CD4-positive, alpha-beta T cell treated with Interleukin-4 for 1 hour (primary cell): ENCODE data around the gene PIGC.

Source experiments
- DNase-seq, 2 donors: peaks; one replicate each; pipeline ENCODE4 v3.0.0-alpha.2; 2020 to 2022

Gene PIGC

DNA sequence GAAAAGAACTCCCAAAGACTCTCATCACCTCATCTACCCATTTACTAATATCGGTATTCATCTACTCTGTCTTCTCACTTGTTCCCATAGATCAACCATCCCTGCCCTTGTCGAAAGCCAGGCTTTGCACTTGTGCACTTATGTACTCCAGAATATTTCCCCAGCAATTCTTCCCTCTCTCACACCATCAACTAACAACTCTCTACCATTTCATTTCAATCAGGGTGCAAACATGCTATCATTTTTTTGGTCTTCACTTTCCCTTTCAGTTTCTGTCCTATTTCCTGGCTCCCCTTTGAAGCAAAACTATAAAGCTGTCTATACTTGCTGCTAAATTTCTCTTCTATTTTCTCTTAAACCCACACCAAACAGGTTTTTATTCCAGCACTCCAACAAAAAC is 16.7 kb downstream of the PIGC start:
- DNase-seq, result peak in 1 of 2 donors; percentile 36

DNA sequence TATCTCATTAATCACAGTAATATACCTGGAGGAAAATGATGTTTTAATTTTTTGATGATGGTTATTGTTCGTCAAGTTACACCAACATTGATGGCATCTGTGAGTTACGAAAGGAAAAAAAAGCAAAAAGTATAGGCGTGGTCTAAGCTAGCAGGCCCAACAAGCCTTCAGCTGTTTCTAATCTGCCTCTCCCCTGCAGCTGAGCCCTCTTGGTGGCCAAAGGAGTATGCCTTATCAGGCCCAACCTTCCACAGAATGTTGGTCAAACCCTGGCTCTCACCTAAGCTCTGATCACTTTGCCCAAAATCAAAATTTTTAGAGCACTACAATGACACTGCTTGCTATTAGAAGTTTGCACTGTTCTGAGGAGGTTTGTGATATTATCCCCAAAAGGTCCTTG is 18.5 kb downstream of the PIGC start:
- no peak for DNase-seq

DNA sequence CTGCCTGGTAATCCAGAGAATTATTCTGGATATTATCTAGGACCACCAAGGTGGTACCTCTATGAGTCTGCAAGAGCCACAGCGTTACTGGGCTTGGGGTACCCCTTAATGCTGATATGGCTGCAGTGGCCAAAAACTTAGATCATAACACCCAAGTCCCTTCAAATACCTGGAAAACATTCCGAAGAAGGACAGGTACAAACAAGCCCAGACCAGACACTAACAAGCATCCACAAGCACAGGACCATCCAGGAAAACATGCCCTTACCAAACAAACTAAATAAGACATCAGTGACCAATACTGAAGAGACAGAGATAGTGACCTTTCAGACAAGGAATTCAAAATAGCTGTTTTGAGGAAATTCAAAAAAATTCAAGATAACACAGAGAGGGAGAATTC is 20.5 kb downstream of the PIGC start:
- no peak for DNase-seq

DNA sequence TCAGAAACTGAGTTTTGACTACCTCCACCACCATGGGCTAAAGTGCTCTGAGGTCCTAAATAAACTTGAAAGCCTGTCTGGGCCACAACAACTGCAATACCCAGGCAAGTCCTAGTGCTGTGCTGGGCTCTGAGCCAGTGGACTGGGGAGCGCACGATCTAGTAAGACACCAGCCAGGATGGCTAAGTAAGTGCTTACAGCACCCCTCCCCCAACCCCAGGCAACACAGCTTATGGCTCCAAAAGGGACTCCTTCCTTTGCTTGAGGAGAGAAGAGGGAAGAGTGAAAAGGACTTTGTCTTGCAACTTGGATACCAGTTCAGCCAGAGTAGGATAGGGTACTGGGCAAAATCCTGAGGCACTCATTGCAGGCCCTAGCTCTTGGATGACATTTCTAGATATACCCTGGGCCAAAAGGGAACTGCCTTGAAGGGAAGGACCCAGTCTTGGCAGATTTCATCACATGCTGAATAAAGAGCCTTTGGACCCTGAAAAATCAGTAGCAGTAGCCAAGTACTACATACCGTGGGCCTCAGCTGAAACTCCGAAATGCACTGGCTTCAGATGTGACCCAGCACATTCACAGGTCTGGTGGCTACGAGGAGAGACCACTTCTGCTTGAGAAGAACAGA is 21.8 kb downstream of the PIGC start:
- no peak for DNase-seq

DNA sequence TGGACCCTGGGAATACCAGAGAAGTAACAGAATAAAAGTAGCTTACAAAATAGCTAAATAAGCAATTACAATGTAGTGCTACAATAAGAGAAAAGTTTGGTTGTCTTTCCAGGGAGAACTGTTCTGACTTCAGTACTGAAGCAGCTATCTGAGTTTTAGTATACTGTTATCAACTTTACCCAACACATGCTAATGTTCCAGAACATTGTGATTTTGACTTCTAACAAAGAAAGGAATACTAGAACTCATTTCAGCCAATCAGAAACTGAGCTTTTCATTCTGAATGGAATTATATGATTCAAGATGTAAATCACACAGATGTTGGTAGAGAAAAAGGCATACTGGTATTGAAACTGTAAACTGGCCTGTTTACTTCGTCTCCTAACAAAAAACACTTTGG is 23.5 kb downstream of the PIGC start, which contains the start of gene C1orf105:
Gene C1orf105, plus strand, starts transcription at position 301 of the 400 bp plus-strand sequence. CDS start 201 bp downstream, outside the sequence.
- DNase-seq, result no peak

DNA sequence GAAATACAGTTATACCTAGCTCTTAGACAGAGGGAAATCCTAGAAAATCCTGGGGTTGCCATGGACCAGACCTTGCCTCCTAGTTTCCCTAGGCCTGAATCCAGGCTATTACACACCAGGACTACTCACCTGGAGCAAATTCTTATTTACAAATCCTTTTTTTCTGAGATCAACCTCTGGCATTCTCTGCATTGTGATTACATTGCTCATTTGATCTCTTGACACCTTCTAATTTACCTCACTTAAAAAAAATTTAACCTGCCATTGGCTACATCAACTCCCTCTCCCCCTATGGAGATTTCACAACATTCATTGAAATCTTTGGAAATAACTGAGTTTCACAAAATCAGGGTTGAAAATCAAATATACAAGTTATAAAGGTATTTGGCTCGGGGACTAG is 26.3 kb downstream of the PIGC start:
- DNase-seq, result no peak

DNA sequence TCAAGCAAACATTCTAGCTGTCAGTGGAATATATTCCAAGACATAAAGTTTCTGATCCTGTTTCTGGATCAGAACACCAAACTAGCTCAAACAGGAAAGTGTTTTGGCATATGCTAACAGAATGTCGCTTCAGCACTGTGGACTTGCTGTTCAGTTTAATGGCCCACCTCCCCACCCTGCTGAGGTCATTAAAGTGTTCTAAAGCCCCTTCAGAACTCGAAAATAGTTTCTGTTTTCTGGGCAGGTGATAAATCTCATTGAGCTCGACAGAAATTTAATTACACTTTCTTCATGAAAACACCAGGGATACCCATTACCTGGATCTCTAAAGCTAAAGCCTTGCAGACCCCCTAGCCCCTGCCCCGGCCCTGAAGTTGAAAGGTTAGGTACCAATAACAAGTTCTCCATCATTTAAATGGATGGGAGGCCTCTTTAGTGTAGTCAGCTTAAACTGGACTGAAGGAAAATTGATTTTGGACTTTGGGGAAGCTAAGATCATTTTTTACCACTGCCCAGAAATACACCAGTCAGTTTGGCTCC is 27.3 kb downstream of the PIGC start:
- no peak for DNase-seq

DNA sequence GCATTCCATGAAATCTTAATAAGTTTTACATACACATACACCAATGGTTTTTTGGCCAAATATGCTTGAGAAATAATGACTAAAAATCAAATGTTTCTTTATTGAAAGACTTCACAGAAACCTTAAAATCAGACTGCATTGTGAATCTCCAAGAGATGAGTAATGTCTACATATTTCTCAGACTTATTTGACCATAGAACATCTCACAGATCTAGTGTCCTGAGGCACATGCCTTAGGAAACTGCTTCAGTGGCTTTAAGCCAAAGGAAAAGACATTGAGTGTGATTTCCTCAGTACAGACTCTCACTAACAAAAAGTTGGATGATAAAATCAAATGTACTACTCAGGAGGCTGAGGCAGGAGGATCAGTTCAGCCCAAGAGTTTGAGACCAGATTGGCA is 29.5 kb downstream of the PIGC start:
- DNase-seq, result no peak

DNA sequence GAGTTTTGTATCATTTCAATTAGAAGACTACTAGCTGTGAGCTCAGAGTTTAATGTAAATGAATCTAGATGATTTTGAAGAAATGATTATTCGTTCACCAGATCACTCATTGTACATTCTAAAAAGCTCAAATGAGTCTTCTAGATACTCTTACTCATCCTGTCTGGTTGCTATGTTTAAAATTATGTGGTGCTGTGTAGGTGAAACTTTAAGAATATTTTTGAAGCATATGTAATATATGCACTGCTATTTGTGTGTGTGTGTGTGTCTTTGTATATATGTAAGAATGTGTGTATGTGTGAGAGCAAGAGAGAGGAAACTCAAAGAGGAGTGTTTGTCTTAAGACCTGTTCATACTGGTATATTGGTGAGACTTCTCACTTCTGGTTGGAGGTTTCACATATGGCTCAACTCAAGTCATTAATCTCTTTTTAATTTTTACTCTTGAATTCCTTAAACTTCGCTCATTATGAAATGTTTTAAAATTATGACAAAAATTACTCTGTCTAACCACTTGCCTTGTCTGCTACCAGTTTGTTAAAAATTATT is 32.0 kb downstream of the PIGC start:
- no peak for DNase-seq

DNA sequence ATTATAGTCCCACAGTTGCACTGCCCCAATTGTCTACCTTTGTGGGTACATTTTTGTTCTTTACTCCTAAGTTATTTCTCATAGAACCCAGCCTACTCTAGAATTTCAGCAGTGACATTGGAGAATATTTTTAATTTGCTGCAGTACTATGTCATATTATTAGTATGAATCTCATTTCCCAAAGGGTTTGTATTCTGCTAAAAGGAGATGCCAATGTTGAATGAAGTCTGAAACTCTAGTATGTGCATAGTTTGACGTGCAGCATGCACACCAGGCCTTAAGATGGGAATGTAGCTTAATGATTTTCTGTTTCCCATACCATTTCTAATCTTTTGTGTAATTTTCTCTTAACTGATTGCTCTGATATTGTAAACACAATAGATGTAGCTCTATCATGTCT is 33.8 kb downstream of the PIGC start:
- DNase-seq, result no peak

DNA sequence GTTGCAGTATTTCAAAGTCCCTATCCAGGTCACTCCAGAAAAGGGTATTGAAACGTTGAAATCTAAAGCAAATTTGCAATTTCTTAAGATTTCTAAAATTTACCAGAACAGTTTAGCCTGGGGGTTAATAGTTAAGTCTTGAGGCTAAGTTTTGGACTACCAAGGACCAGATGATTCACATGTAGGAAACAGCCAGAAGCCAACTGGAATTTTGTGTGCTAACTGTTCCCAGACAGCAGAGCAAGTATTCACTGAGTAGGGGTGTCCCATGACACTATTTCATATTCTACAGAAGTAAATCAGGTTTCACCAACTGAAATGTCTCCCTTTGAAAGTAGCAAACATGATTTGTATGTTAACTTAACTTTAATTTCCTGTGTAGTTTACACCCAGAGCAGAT is 34.9 kb downstream of the PIGC start:
- DNase-seq, result no peak

DNA sequence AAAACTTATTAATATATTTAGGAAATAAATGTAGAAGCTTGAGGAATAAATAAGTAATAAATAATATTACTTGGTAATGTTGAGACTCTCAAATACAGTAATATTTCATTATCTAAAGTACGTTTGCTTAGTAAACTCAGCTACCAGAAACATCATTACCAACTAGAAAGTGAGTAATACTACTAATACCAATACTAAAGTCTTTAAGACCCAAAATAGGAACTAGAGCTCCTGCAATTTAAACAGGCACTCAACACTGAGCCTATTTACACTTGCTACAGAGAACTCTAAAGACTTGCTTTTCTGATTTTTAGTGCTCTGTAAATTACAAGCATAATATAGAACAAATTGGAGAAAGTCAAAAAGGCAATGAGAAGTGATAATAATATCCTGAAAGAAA is 36.9 kb downstream of the PIGC start:
- no peak for DNase-seq

DNA sequence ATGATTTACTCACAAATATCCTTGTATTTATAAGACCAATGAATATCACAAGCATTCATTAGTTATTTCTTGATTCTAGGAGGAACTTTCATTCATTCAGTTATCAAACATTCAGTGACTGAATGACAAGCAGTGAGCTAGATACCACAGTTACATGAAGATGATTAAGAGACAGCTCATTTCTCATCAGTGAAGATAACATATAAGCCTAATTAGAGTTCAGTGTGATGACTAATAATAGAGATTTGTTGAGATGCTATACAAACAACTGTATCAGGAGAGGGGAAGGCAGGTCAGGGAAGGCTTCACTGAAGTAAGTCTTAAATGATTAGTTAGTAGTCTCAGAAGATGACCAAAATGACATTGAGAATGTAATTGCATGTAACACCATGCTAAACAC is 38.0 kb downstream of the PIGC start:
- DNase-seq, result no peak

DNA sequence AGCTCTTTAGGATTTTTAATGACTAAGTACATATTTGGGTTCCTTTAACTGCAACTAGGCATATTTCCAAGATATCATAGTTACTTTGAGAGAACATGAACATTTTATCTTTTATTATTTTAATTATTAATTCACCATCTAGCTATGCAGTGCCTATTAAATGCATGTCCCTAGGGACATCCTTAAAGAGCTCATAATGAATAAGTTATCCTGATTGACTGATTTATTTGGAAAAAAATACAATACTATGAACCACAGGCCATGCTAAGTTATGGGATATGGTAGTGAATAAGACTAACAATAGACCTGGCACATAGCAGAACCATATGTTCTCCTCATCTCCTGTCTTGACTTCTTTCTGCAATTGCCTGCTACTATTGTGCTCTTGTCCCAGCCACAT is 39.7 kb downstream of the PIGC start:
- no peak for DNase-seq

DNA sequence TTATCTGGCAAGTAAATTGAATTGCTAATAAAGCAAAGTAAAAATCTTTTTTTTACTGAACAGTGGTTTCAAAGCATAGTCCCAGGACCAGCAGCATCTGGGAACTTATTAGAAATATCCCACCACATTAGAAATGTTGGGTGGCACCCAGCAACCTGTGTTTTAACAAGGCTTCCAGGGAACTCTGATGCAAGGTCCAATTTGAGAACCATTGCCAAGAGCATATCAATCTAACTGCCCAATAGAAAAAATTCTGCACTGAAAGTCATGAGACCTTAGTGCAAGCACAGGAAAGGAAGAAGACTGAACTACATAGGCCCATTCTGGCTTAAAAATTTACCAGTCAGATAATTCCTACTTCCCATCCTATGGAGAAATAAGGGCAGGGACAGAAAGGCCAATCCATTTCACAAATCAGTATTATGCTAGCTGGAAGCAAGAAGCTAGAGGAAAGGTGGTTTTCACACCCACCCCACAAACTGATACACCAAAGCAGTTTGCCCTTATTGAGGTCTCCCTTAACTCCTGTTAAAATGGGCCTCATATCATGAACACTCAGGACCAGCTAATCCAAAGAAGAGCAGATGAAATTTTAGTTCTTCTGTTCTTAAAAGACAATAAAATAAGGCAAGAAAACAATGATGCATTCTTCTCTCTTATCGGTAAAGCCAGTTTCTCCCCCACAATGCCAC is 40.8 kb downstream of the PIGC start:
- DNase-seq, result no peak

DNA sequence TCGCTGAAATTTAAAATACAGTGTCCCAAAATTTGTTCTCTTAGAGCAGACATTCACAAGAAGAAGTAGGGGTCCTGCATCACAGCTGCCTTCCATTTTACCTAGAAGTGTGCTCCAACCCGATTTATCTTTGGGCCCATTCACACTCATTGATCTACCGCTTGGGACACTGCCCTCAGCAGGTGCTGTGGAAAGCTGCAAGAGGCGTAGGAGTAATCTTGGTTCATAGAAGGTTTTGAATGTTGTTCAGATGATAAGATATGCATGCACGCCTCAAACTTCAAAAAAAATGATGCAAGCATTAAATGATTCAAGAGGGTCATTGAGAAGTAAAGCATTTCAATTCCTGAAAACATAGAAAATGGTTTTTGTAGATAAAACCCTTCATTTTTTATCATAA is 42.0 kb downstream of the PIGC start:
- no peak for DNase-seq

DNA sequence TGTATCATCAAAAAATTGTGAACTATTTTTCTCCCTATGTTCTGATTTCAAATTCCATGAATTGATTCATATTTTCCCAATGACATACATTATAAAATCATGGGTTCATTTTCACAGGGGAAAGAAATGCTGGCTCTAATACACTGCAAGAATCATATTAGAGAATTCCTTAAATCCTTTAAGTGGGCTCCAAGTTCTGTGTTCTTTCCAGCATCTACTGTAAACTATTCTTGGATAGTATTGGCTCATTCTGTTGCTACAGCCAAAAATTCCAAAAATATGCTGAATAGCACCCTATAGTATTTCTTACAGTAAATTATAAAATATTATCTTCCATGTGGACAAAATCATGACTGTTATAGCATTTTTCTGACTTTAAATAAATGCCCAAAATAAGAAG is 42.4 kb downstream of the PIGC start:
- DNase-seq, result no peak

DNA sequence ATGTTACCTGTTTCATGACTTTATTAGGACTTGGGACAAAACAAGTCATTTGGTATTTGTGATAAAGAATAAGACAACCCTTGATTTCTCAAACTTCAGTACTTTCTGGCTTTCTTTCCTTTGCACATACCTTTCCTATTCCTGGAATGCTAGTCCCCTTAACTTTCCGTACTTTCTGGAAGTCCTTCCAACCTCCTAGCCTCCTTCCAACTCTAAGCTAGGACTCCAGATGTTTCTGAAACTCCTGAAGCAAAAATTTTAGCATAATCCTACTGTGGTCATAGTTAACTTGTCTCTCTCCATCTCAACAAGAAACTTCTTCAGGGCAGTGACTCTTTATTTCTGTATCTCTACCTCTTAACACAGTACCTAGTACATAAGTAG is 43.2 kb downstream of the PIGC start:
- no peak for DNase-seq

DNA sequence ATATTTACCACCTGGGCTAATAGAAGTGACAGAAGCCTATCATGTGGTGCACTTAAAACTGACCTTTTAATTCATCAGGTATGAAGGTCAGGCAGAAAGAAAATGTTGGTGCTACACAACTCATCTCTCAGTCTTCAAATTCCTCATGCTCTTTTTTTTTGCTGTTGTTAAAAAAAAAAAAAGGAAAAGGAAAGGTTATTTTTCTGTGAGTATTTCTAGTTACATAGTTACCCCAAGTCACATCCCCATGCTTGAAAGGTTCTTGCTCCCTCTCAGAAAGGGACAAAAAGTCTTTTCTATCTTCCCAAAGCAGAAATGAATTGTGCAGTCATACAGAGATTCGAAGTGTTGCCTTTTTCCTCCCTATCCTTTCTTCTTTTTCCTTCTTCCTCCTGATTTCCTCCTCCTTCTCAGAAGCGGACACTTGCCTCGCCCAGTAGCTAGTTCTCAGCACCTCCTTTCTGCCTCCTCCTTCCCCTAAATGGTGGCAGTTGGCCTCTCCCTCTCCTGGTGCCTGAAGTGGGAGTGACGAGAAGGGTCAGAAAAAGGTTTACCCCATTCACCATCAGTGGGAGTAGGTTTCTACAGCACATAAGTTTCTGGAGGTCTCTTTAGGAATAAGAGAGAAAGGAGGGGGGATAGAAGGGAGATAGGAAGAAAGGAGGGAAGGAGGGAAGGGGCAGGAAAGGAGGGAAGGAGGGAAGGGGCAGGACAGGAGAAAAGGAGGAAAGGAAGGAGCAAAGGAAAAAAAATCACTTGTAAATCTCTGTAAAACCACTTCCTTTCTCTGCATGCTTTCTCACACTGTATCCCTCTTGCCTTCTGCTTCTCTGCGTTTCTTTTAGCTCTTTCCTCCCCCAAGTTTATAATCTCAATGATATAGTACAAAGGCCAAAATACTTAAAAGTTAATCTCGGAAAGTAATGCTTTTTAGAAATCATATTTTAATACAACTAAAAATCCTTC is 43.8 kb downstream of the PIGC start:
- DNase-seq, result no peak

DNA sequence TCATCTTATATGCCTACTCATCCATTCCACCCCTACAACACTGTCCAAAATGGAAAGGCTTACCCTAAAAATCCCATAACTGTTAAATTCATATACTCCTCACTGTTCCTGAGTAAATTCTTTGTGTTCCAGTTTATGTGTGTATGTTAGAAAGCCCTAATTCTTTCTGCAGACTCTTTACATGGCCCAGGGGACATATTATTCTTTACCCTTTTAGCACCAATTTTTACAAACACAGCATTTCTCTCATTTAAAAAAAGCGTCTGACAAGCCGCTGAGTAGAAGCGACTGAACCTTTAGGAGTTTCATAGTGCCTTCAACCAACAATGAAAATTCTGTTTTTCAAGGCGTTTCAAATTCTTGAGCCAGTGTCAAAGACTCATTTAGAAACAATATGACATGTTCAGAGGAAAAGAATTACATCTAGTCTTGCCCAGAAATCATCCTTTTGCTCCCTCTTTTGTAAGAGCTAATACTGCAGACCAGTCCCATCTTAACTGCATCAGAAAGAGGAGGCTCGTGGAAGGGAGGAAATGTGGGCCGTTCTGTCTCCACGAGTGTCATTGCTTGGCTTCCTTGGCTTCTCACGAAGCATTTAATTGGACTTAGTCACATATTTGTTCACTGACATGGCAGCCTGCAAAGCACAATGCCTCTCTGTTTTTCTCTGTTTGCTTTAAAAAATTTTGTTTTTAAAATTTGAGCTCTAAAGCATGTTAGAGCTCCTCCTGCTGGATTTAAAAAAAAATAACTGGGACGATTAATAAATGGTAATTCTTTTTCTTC is 44.7 kb downstream of the PIGC start:
- peak; percentile 23 to 61 for DNase-seq

DNA sequence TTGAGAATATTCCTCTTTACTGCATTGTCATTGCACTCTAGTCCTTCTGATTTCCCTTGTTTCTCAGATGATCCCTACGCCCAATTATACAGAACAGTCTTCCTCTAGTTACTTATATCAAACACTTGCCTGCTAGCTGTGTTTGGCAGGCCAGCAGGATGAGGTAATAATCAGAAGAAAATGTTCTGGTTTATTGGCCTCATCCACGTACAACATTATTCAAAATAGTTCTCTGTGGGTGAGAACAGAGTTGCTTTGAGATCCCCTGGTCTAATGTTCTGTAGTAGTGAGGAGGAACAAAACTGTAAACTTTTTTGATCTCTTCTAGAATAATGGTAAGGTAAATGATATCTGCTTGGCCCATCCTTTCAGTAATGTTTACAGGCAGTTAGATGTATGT is 45.7 kb downstream of the PIGC start:
- DNase-seq, result no peak

DNA sequence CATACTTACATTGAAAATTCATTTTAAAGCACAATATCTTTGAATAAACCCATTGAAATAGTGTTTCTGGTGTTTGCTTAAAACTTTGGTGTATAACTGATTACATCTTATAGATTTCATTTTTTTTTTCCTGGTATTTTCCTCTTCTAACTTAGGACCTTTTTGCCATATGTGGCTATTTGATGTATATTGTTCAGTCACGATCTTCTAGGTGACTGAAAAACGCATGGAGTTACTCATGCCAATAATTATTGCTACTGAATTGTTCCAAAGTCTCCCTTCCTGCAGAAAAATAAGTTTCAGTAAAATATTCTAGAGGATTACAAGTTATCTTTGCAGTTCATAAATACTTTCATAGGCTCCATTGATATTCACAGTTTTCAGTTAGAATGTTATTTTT is 46.2 kb downstream of the PIGC start:
- no peak for DNase-seq
